HG03139 (cell line): ENCODE results near the gene ZNF629.

ENCODE experiments used
- ATAC-seq: cut with Tn5 transposase; IDR thresholded peaks from one replicate; pipeline ENCODE4 v1.9.1; 2021; ENCODE audit not compliant: unreplicated experiment

Gene ZNF629

GRCh38 chr16:30767767-30768465 is 19.1 kb downstream of the ZNF629 start:
- ATAC-seq, result no peak

DNA sequence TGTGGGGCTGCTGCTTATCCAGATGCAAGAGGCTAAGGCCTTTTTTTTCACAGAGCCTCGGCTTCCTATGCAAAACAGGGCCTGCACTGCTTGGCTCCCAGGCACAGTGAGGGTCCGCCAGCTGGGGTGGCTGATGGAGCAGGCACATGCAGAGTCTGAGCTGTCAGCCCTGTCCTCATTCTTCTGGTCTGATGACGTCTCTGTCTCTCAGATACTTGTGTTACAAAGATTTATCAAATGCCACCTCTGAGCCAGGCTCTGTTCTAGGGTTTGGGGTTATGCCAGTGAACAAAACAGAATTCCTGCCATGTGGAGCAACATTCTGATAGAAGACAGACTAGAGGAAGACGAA is 20.1 kb downstream of the ZNF629 start:
- ATAC-seq, result no peak

- no peak for ATAC-seq
These were observed 20.6 kb downstream of the ZNF629 start for GRCh38 chr16:30766206-30766932.

- ATAC-seq, result no peak
These were observed 22.1 kb downstream of the ZNF629 start for GRCh38 chr16:30764816-30765465.

DNA sequence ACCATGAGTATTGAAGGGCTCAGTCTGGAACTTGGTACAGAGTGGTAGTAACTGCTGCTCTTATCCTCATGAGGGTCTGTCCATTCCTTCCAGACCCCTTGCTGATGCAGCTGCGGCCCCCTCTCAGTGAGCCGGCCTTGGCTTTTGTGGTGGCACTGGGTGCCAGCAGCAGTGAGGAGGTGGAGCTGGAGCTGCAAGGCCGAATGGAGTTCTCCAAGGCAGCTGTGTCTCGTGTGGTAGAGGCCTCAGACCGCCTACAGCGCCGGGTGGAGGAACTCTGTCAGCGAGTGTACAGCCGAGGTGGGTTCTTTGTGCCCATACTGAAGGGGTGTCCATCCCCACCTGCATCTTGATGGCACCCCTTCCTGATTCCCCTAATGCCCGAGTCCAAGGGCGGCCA is 22.9 kb downstream of the ZNF629 start:
- ATAC-seq, result no peak

GRCh38 chr16:30762991-30763725 is 23.8 kb downstream of the ZNF629 start:
- ATAC-seq, result no peak

DNA sequence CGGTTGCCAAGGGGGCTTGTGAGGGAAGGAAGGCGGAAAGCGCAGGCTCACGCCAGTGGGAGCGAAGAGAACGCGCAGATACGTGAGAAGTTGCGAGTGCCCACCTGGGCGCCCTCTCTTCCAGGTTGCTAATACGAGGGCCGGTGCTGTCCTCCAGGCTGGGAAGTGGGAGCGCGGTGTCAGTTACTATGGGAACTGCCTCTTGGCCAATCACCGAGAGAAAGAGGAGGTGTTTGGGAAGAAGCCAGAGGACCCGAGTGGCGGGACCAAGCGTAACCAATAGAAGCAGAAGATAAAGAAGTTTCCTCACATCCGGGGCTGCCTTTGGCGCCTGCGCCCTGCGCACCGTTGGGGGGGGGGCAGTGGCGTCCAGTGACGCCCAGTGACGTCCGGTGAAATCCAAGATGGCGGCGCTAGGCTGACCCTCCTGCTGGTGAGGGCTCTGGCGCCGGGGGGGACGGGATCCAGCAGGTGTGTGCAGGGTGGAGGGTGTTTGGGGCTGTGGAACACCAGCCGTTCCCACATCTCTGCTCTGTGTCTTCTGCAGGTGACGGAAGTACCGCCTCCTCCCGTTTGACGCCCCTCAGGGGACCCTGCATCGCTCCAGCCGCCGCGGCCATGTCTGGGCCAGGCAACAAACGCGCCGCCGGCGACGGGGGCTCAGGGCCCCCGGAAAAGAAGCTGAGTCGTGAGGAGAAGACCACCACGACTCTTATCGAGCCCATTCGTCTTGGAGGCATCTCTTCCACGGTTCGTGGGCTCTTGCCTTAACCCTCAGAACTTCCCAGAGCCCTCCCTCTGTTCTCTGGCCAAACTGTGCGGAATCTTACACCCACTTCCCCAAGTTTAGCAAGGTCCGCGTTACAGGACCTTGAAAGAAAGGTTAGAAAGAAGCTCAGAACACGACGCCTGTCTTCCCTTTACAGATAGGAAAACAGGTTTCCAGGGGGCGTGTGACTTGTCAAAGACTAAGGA is 24.8 kb downstream of the ZNF629 start, which contains the start of the genes CFAP119 and RNF40:
TSS of gene CFAP119 (minus strand) at position 135 of the 975 bp plus-strand sequence. CDS start 314 bp downstream, outside the sequence.
TSS of gene RNF40 (plus strand) at position 395 of the 975 bp plus-strand sequence. CDS start at position 619, 224 bp downstream.
- ATAC-seq, result peak; percentile 83

DNA sequence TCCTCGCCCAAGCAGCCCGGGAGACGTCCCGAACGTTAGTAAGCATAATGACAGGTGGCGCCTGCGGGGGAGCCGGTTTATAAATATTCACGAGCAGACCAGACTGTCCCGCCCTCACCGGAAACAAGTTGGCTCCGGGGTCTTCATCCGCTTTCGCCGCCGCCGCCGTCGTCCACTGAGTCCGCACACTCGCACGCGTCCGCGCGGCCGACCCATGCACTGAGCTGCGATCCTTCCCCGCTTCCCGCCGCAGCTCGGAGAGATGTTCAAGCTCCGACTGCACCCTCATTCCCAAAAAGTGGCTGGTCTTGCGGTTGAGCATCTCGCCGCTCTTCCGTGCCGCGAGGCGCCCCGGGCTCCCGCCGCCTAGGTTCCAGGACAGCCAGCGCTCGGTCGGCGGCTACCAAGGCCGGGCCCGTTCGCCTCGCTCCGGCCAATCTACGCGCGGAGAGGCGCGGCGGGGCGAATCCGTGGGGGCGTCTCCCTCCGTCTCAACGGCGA is 25.5 kb downstream of the ZNF629 start:
- ATAC-seq, result peak; percentile 17

GRCh38 chr16:30760577-30761426 is 26.2 kb downstream of the ZNF629 start:
- no peak for ATAC-seq

DNA sequence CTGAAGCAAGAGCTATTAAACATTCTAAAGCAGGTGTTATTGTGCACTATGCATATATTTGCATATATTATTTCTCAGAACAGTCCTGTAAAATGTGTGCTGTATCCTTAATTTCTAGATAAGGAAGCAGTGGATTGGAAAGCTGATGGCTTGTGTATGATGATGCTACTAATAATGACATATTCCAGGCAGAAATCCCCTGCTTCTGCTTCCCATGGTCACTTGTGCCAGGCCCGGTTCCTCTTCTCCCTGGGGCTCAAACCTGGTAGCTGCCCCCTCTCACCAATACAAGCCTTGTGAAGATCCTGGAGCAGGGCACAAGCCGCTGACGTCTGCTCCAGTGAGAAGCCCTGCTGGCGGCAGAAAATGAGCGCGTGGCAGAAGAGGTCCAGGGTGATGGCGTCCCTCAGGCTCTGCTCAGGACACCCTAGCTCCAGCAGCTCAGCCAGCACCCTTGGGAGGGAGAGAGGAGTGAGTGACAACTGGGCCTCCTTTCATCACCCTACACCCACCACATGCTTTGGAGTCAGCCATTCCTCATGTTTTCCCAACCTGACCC is 26.9 kb downstream of the ZNF629 start:
- ATAC-seq, result no peak

- no peak for ATAC-seq
These were observed 28.0 kb downstream of the ZNF629 start for GRCh38 chr16:30758988-30759491.

- ATAC-seq, result no peak
These were observed 29.7 kb downstream of the ZNF629 start for GRCh38 chr16:30757316-30757715.

- ATAC-seq, result no peak
These were observed 30.3 kb downstream of the ZNF629 start for GRCh38 chr16:30756781-30757100.

DNA sequence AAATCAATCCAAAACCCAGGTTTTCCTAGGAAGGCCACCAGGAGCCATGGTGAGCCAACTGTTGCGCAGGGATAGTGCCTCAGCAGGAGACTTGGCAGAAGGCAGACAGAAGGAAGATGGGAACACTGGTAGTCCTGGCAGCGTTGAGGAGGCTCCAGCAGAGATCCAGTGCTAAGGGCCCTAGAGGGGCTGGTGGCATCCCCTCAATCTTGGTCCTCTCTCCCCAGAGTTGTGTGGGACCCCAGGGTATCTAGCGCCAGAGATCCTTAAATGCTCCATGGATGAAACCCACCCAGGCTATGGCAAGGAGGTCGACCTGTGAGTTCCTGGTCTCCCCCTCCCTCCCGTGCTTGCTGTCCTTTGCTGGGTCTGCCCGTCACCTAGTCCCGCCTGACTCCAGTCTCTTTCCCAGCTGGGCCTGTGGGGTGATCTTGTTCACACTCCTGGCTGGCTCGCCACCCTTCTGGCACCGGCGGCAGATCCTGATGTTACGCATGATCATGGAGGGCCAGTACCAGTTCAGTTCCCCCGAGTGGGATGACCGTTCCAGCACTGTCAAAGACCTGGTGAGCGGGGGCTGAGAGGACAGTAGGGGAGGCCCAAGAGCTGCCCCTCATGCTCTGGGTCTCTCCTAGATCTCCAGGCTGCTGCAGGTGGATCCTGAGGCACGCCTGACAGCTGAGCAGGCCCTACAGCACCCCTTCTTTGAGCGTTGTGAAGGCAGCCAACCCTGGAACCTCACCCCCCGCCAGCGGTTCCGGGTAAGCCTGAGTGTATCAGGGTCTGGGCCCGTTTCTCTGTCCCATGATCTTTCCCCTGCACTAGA is 30.8 kb downstream of the ZNF629 start:
- no peak for ATAC-seq

DNA sequence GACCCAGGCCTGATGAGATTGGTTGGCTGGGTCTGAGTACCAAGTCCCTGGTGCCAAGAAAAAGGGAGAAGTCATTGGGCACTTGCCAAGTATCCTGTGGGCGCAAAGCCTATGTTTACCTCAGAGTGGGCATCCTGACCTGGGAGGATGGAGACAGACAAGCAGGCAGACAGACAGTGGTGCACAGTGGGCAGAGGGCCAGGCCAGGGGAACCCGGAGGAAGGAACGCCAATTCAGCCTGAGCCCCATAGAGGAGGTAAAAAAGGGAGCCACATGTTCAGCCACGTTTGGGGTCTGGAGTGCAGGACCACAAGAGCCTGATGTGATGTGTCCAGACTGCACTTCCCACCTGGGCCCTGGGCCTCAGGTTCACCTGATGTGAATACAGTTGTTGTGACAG is 33.4 kb downstream of the ZNF629 start:
- no peak for ATAC-seq

GRCh38 chr16:30750876-30751465 is 36.0 kb downstream of the ZNF629 start:
- ATAC-seq, result no peak

DNA sequence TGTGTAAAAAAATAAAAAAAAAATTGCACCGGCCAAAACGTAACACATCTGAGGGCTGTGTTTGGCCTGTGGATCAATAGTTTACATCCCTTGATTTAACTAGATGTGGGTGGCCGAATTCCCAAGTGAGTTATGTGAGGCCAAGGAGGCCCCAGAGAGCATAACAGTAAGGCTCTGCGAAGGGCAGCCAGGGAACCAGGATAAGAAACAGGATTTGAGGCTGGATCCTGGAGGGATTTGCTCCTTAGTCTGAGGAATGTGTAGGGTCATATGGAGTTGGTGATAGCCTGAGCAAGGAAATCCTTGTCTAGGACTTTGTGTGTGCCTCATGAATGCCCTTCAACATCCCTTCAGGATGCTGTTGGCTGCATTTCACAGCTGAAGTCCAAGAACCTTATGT is 36.8 kb downstream of the ZNF629 start:
- ATAC-seq, result no peak
